RWPE1 (cell line): ENCODE data around the gene B3GLCT.

Experiments
- CTCF ChIA-PET: fragments of 350-600 bp; sonication (Branson Sonifier 250); formaldehyde crosslinking; extraction: SDS; loops from one replicate; lab custom pipeline; 2021; lab: Yijun Ruan, JAX
- POLR2A ChIA-PET: fragments of 400-600 bp; formaldehyde crosslinking; extraction: SDS; loops from one replicate; lab custom pipeline; 2020; ENCODE audit warnings: antibody characterized with exemption; ENCODE audit not compliant: low non-redundant PET; lab: Yijun Ruan, JAX
- DNase-seq: peaks from one replicate; pipeline ENCODE4 v3.0.0; 2012; ENCODE audit warnings: low spot score
- H3K27ac ChIP-seq: fragments of 450-650 bp; 2 replicates; pipeline ENCODE4 v1.5.1; 2017
- CTCF ChIP-seq: fragments of 450-650 bp; conservative IDR thresholded peaks from 2 replicates; pipeline ENCODE4 v1.5.1; 2017; ENCODE audit warnings: low read depth, mild to moderate bottlenecking

Gene B3GLCT

GRCh38 chr13:31322702-31323405, 123.1 kb downstream of the B3GLCT start:
- CTCF ChIA-PET = interaction anchor here (0.5 kb wide), 1 partner anchor 868 kb away, joined by 3 read pairs; no protein-coding TSS in a partner anchor

GRCh38 chr13:31327182-31327860, 127.5 kb downstream of the B3GLCT start:
- H3K27ac ChIP-seq = no peak overlapping the region
- ChIA-PET POLR2A (no interaction called here), CTCF (no interaction called here)
- DNase-seq = no peak
- TF ChIP-seq CTCF = no peak

More at GRCh38 chr13:31322702-31323405, 123.1 kb downstream of the B3GLCT start:
- no peak overlapping the region for H3K27ac ChIP-seq
- TF ChIP-seq CTCF = no peak
- POLR2A ChIA-PET = no interaction called here
- DNase-seq = no peak

GRCh38 chr13:31328549-31329235, 128.9 kb downstream of the B3GLCT start:
- ChIA-PET POLR2A (no interaction called here), CTCF (no interaction called here)
- no peak for TF ChIP-seq CTCF
- no peak overlapping the region for H3K27ac ChIP-seq
- no peak for DNase-seq

- TF ChIP-seq CTCF = no peak
- ChIA-PET CTCF (no interaction called here), POLR2A (no interaction called here)
- DNase-seq = no peak
- H3K27ac ChIP-seq = no peak overlapping the region
These were observed 130.5 kb downstream of the B3GLCT start for GRCh38 chr13:31330236-31330635.

- ChIA-PET POLR2A (no interaction called here), CTCF (no interaction called here)
- TF ChIP-seq CTCF = no peak
- no peak overlapping the region for H3K27ac ChIP-seq
- no peak for DNase-seq
These were observed 131.3 kb downstream of the B3GLCT start for GRCh38 chr13:31331068-31331467.

GRCh38 chr13:31334547-31334946, 134.8 kb downstream of the B3GLCT start:
- H3K27ac ChIP-seq = no peak overlapping the region
- no peak for DNase-seq
- TF ChIP-seq CTCF = no peak
- POLR2A ChIA-PET = no interaction called here
- CTCF ChIA-PET = interaction anchor here (0.7 kb wide), 1 partner anchor 18 kb away, joined by 4 read pairs; no protein-coding TSS in a partner anchor
